Right ventricle myocardium superior (tissue), 1 donor: Measurements from ENCODE around the gene SUMO4. TPM values are rescaled to one million over a fixed set of nuclear protein-coding genes. Genes with fewer than 3 reads are reported as not detected.

Experiments
- ATAC-seq: fragments of 200-7000 bp; cut with Tn5 transposase; one replicate; pipeline ENCODE4 v1.9.1; 2020; ENCODE audit warnings: mild to moderate bottlenecking; ENCODE audit not compliant: poor library complexity
- DNase-seq: peaks from one replicate; pipeline ENCODE4 v3.0.0-alpha.2; 2020
- intact Hi-C: fragments of 100-400 bp; cut with DNase I; formaldehyde crosslinking; loops from one replicate; pipeline ENCODE4 v1.11.2; 2022
- total RNA-seq: library from RNA; stranded (reverse); fragmentation: NEBNext Ultra II Directional; extraction: Animal tissue kit (Norgen Biotek cat#: 25700); gene quantifications from one replicate; pipeline ENCODE4 v1.2.1, GENCODE V29; 2021
- donor health status: DM: no; HTN: yes; CAD: no; lungs with severe emphysema.

SUMO4 gene
- total RNA-seq, 1 donor from 2014 or later = 0.22 TPM

DNA sequence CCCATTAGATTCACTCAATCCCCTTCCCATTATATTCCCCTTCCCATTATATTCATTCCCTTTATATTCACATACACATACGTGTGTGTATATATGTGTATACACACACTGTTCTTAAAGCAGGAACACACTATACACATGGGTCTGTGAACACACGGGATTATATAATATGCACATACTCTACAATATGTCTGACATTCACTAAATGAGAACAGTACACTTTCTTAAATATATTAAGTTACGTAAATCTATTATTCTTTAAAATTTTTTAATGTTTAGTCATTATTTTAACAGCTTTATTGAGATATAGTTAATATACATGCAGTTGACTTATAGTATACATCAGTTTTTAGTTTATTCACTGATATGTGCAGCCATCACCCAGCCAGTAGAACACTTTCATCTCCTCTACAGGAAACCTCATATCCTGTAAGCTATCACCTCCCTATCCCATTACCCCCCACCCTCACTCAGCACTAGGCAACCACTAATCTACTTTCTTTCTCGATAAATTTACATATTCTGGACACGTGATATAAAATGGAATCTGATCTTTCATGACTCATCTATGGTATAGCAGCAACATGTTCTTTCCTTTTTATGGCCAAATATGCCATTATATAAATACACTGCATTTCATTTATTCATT, 13.9 kb upstream of the SUMO4 start:
- ATAC-seq (no peak), DNase-seq (no peak)
- intact Hi-C loops = no loop called here

DNA sequence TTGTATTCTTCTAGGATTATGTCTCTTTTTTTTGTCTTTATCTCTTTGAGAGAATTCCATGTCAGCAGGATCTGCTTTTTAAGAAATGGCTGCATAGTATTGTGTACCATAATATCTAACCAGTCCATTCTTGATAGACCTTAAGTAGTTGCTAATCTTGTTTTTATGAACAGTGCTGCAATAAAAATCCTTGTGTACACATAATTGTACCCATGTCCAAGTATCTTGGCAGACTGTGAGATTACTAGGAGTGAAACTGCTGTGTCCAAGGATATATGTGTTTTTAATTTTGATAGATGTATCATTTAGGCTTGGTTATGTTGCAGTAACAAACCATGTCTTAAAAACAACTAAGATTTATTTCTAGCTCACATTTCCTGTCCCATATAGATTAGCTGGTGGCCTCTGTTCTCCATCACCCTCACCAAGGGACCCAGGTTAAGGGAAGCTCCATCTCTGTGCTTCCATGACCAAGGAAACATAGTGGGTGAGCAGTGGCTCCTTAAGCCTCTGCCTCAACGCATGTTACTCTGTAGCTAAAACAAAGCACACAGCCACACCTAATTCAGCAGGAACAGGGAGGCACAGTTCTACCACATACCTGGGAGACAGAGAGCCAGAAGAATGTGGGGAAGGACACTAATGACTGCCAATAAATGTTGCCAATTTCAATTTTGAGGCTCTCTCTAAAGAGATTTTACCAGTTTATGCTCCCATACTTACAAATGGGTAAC, 12.1 kb upstream of the SUMO4 start:
- ATAC-seq = no peak

DNA sequence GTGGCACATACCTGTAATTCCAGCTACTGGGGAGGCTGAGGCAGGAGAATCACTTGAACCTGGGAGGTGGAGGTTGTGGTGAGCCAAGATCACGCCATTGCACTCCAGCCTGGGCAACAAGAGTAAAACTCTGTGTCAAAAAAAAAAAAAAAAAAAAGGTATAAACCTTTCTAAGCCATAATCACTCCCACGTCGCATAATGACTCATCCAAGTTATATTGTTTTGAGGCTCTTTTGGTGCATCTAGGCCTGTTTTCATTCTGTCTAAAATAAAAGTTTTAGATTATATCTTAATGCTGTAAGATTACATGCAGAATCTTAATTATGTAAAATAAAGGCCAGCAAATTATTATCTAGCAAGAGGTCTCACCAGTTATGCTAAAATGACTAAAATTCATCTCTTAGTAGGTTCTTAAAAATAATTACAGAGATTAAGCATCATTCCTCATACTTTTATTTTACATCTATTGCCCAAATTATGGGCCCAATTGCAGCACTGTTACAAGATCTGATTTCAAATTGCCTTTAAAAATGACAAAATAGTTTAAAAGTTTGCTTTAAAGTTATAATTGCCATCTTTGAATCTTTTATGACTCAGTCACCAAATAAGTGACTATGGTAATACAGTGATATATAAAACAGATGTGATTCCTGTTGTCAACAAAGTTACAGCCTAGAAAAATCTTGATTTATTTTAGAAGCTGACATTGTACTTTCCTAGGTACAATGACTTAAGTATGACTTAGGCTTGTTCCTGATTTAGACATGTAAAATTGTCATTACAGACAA, 10.4 kb upstream of the SUMO4 start:
- intact Hi-C loops = no loop called here
- no peak for DNase-seq
- ATAC-seq = no peak

More for the DNA sequence above, 12.1 kb upstream of the SUMO4 start:
- DNase-seq = no peak
- intact Hi-C loops = no loop called here

DNA sequence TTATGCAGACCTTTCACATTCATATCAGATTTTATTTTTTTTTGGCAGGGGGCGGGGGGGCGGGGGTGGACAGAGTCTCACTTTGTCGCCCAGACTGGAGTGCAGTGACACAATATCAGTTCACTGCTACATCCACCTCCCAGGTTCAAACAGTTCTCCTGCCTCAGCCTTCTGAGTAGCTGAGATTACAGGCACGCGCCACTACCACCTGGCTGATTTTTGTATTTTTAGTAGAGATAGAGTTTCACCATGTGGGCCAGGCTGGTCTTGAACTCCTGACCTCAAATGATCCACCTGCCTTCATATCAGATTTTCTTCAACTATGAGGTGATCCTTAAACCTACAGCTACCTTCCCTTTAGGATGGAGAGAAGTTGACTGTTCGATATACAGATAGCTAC, 8.0 kb upstream of the SUMO4 start:
- no peak for ATAC-seq
- DNase-seq = no peak
- intact Hi-C loops = no loop called here

DNA sequence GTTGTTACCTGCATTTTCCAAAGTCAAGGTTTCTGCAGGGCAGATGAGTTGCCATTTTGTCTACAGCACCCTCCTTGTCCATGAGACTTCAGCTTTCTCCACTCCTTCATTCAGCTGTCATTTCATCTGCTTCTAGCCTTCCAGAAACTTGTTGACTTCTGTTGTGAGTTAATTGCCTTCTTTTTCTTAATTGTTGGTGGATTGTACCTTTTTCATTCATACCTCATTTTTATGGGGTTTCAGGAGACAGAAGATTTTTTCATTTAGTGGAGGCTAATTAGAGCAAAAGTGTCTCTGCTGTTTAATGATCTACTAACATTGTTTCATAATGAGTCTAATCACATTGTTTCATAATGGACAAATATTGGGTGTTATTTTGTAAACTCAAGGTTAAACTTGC, 7.5 kb upstream of the SUMO4 start:
- ATAC-seq (no peak), DNase-seq (no peak)
- intact Hi-C loops = no loop called here

DNA sequence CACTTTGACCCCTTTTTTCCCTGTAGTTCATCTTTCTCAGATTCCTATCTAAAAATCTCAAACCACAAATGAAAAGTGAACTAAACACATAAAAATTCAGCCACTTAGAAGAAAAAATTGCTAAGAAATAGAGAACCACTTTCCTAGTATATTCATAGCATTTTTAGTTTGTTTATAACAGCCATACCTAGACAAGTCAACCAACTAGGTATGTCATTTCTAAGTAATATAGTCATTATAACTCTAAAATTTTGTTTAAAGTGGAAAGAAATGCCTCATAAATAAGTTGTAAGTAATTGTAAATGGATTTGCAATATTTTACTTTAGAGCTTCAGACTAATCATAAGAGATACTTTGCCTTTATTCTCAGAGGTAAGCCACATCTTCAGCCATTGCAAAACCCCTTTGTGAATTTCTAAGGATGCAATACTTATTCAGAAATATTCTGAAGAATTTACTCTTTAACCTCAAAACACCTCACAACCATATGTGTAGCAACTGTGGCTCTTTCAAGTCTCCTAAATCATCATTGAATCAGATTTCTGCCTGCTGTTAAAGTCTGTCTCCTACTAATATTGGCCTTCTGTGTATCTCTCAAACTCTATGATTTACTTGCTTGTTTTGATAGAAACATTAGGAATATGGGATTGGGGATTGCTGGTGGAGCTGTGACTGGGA, 6.9 kb upstream of the SUMO4 start:
- DNase-seq (no peak), ATAC-seq (no peak)
- intact Hi-C loops = no loop called here

DNA sequence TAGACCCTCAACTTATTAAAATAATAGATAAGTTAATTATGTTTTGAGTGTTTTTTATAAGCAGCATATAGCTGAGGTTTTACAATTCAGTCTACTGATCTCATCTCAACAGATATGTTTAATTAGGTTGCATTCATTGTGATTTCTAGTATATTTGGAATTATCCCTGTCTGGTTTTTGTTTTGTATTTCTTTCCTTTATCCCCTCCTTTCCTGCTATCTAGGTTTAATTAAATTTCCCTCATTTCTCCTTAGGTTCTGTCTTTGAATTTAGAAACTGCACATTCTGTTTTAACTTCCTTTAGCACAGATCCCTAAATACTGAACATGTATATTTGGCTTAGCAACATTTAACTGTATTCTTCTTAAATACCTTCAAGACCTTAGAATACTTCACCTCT, 4.9 kb upstream of the SUMO4 start:
- DNase-seq = no peak
- no peak for ATAC-seq
- intact Hi-C loops = no loop called here

DNA sequence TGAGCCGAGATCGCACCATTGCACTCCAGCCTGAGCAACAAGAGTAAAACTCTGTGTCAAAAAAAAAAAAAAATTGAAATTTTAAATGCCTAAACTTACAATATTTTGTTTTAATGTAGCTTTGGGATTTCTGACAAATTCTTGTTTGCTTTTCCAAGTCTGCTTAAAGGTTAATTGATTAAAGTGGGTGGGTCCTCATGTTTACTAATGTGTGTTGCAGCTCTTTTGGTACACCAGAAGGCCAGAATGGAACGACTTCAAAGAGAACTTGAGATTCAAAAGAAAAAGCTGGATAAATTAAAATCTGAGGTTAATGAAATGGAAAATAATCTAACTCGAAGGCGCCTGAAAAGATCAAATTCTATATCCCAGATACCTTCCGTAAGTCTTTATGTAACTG, 2.7 kb upstream of the SUMO4 start:
- no peak for DNase-seq

DNA sequence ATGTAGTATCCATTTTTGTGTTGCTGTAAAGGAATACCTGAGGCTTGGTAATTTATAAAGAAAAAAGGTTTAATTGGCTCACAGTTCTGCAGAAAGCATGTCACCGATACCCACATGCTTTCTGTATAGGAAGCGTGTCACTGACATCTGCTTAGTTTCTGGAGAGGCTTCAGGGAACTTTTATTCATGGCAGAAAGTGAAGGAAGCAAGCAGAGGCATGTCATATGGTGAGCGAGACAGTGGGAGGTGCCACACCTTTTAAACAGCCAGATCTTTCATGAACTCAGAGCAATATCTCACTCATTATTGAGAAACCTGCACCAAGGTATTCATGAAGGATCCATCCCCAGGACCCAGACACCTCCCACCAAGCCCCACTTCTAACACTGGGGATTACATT, 3.5 kb downstream of the SUMO4 start:
- ATAC-seq (no peak), DNase-seq (no peak)

More for the DNA sequence above, 2.7 kb upstream of the SUMO4 start:
- ATAC-seq = no peak
- intact Hi-C loops = no loop called here

DNA sequence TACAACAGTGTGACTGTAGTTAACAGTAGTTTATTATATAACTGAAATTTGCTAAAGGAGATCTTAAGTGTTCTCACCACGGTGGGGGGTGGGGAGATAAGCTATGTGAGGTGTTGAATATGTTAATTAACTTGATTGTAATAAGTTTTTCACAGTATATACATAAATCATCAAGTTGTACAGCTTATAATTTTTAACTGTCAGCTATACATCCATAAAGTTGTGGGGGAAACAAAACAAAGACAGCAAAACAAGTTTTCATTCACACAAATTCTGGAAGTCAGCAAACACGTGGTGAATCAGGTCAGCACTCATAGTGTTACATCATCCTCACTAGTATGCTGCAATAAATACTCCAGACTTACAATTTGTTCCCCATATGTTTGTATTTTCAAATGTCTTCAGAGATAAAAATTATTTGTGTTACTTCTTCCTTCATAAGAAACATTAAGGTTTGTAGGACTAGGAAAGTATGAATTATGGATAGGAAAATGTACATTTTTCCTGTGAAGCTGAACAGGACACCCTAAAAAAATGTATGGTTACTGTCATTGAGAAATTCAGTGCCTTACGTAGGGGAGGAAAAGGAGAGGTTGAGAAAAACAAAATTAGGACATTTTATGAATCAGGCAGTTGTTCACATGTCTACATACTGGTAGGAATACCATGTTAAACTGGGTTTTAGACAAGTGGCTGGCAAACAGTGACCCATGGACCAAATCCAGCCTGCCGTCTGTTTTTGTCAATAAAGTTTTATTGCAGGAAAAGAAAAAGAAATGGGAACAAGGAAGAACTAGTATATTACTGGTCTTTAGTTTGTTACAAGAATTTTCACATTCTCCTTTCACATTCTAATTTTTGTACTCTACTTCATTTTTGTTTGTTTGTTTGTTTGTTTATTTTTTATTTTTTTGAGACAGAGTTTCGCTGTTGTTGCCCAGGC, 6.0 kb downstream of the SUMO4 start:
- intact Hi-C loops = no loop called here
- DNase-seq = no peak

More for the DNA sequence above, 3.5 kb downstream of the SUMO4 start:
- intact Hi-C loops = no loop called here

DNA sequence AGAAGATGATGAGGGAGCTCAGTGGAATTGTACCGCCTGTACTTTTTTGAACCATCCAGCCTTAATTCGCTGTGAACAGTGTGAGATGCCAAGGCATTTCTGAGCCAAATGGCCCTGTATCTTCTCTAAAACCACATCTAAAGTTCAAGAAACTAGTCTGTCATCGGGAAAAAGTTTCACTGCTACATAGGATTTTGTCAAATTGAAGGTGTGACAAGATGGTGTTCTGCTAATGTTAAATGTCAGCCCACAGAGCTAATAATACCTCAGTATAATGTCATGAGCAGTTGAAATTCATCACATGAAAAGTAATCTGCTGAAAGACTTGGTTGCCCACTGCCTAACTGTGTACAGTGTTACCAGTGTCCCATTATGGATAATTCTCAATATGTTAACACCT, 9.6 kb downstream of the SUMO4 start:
- DNase-seq (no peak), ATAC-seq (peak; percentile 51)
- intact Hi-C loops = no loop called here

More for the DNA sequence above, 6.0 kb downstream of the SUMO4 start:
- ATAC-seq = peak; percentile 24

DNA sequence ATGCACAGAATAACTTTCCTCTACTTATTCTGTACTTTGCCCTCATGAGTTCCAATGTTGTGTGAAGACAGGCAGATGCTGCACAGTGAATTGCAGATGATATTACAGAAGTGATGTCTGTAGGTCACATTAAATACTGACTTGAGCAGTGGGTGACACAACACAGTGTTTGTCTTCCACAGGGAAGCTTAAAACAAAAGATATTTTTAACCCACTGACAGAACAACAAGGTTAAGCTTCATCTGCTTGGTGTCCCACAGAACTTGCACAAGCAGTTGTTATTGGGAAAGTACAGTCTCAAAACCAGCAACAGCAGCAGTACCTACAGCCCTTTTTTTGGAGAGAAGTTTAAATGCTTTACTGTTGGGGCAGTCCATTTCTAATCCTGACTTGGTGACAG, 10.5 kb downstream of the SUMO4 start:
- intact Hi-C loops = no loop called here
- DNase-seq = no peak
- ATAC-seq = peak; percentile 72

DNA sequence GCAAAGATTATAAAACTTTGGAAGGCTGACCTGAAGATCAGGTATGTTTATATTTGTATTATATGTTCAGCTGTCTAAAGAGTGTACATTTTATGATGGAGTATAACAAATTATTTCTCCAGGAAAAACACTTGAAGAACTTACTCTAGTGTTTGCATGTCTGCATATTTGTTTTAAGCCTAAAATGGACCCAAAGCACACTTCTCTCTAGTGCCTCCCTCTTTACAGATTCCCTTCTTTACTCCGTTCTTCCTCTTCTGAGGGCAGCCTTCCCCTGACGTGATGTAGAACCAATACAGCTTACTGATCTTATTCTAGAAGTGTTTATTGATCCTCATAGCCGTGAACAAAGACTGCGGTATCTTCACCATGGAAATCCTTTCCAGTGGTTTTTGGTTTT, 13.9 kb downstream of the SUMO4 start:
- intact Hi-C loops = no loop called here
- no peak for ATAC-seq
- DNase-seq = no peak

DNA sequence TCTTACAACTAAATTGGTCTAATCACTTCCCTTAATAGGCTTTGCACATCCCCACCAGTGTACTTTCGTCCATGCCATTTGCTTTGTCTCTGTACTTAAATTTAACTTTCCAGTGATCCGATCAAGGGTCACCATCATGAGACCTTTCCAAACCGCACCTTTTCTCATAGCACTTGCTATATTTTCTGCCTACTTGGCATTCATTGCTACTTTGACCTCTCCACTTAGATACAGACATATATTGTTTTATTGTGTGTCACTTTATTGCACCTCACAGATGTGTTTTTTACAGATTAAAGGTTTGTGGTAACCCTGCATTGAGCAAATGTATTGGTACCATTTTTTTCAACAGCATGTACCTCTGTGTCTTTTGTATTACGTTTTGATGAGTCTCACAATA, 14.8 kb downstream of the SUMO4 start:
- ATAC-seq (no peak), DNase-seq (no peak)
- intact Hi-C loops = no loop called here

DNA sequence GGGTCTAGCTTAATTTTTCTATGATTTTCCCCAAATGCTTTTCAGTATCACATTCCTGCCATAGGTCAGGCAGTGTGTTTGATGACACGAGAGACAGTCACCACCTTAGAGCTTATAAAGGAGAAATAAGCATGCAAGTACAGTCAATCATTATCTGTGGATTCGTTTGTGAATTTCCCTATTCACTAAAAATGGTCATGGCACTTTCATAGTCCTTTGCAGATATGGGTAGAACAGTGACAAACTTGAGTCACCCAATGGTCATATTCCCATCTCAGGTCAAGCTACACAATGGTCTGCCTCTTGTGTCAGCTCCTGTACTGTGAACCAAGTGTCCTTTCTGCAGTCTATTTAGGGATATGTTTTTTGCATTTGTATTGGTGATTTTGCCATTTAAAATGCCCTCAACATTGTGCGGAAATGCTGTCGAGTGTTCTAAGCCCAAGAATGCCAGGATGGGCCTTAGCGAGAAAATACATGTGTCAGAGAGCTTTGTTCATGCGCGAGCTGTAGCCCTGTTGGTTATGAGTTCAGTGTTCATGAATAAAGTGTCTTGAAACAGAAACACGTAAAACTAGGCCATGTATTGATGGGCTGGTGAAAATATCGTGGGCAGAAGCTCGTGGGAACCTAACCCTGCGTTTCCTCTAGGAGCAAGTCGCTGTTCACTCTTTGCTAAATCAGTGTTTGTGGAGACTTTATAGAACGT, 19.8 kb downstream of the SUMO4 start:
- intact Hi-C loops = no loop called here
- ATAC-seq = no peak
- DNase-seq = no peak

DNA sequence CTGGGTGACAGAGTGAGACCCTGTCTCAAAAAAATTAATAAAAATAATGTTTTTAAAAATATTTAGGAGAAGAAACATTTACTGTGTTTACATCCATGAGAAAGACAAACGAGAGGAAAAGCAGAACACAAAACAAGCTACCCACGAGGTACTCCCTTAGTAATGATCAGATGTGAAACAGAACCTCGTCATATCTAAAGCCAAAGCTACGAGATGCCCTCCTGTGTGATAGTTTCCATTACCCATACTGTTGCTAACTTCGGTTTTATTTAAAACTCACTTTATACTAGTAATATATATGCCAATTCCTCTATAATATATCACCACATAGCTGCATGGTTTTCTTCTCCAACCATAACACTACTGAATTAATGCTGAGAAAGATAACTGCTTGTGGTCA, 21.1 kb downstream of the SUMO4 start:
- ATAC-seq (no peak), DNase-seq (no peak)
- intact Hi-C loops = no loop called here

DNA sequence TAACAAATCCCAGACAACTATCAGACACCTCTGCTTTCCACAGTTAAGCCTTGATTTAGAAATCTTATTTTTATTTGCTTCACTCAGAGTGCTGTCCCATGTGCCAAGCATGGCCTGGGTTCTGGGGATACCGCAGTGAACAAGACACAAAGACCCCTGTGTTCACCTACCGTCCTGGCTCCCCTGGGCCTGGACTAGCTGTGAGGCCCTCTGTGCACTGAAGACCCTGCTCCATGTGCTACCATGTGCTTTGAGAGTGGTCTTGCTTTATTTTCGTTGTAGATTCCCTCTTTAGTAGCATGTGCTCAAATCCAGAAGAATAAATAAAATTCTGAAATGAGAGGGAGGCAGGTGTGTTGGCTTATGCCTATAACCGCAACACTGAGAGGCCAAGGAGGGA, 22.5 kb downstream of the SUMO4 start:
- DNase-seq (no peak), ATAC-seq (no peak)
- intact Hi-C loops = no loop called here

DNA sequence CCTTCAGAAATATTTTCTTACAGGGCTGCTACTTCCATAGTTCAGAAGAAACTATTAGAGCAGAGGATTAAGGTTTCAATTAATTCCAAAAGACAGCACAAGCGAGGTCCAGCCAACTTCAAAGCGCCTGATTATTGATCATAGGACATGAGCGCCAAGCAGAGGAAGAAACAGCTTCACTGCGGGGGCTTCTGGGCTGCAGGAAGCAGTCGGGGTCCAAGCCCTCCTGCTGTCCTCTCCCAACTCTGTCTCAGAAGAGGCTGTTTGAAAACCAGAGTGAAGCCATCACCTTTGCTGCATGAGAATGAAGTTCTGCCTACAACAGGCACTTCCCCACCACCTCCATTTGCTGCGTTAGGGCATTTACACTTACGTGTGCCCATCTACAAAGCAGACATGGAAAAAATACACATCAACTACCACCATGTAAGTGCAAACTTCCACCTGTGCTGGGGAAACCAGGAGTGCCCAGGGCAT, 23.9 kb downstream of the SUMO4 start:
- ATAC-seq (no peak), DNase-seq (no peak)
- intact Hi-C loops = no loop called here
